Stimulated activated CD8-positive, alpha-beta memory T cell treated with anti-CD3 and anti-CD28 coated beads, Interleukin-4, amount 100 ng/mL, for 1 hour (primary cell): ENCODE measurements around the gene FAM167B.

Experiments
- DNase-seq, 2 donors: peaks; one replicate each; pipeline ENCODE4 v3.0.0-alpha.2; 2020; ENCODE audit warnings: low read depth in 2 of 2, low spot score in 1 of 2

The FAM167B gene

GRCh38 chr1:32223683-32224082 lies 23.3 kb upstream of the FAM167B start:
- no peak for DNase-seq

- DNase-seq = no peak
Measured at GRCh38 chr1:32224285-32224684, 22.7 kb upstream of the FAM167B start.

GRCh38 chr1:32228771-32229170 lies 18.3 kb upstream of the FAM167B start:
- DNase-seq = no peak

- DNase-seq = no peak
Measured at GRCh38 chr1:32231843-32232432, 15.1 kb upstream of the FAM167B start.

DNA sequence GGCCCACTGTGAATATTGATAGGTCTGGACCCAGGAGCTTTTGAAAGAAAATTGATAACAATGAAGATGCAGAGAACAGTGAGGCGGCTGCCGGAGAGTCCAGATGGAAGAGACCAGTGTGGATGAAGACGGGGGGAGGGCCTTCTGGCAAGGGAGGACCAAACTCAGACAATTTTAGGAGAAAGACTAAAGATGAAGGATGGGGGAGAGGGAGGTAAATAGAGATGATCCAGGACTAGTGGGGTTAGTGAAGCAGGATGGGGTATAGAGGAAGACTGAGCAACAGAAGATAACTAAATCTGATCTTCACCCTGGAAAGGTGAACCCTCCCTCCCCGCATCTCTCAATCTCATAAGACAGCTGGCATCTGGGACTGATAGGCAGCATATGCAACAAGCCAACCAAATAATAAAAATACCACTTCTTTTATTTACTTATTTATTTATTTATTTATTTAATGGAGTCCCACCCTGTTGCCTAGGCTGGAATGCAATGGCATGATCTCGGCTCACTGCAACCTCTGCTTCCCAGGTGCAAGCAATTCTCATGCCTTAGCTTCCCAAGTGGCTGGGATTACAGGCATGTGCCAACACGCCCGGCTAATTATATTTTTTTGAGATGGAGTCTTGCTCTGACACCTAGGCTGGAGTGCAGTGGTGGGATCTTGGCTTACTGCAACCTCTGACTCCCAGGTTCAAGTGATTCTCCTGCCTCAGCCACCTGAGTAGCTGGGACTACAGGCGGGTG lies 14.3 kb upstream of the FAM167B start:
- no peak for DNase-seq

DNA sequence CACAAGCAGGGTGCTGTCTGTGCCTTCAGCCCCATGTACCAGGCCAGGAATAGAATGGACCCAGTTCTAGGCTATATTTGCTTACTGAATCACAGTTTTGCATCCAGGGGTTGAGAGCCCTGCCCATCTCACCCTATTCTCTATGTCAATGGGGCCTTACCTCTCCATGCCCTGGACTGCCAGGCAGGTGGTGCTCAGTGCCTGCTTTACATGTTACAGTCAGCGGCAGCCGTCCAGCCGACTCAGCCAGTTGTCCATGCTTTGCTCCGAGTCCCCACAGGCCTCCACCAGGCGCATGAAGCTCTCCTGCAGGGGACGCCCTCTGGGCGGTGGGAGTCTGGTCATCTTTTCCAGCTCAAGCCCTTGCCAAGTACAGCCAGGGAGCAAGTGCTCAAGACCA lies 12.2 kb upstream of the FAM167B start:
- no peak for DNase-seq

GRCh38 chr1:32239337-32239736 lies 7.7 kb upstream of the FAM167B start:
- DNase-seq = no peak

DNA sequence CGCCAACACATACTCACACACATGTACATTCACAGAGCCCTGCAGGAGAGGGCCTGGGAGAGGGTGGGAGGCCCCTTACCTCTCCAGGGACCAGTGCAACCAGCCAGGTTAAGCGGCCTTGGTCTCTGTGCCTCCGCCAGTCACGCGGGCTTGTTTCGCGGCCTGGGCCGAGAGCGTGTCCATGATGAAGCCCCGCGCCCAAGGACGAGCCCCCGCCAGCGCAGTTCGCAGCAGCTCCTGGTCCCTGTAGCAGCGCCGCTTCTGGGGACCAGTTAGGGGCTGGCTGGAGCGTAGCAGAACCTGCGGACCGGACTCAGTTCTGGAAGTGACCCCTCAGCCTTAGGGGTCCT lies 7.3 kb upstream of the FAM167B start:
- DNase-seq = no peak

GRCh38 chr1:32240140-32240951 lies 6.7 kb upstream of the FAM167B start:
- peak in 1 of 2 donors; percentile 39 for DNase-seq

- DNase-seq = no peak
Measured at GRCh38 chr1:32241001-32241763, 5.8 kb upstream of the FAM167B start.

DNA sequence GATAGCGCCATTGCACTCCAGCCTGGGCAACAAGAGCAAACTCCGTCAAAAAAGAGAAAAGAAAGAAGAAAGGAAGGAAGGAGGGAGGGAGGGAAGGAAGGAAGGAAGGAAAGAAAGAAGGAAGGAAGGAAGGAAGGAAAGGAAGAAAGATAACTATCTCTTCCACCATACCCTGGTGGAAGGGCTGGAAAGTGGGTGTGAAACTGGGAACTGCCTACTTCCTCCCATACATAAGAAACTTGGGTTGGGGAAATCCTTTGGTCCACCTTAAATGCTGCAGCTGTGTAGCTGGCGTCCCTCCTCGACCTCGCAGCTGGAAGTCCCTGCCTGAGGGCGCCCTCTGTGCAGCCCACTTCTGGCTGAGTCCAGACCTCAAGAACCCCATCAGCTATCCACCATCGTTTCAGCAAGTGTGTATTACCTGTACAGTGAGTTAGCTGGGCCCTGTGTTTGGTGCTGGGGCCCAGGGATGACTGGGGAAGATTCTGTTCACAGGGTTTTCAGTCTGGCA lies 4.6 kb upstream of the FAM167B start:
- DNase-seq = no peak

- no peak for DNase-seq
Measured at GRCh38 chr1:32247452-32247851, 430 bp downstream of the FAM167B start.

DNA sequence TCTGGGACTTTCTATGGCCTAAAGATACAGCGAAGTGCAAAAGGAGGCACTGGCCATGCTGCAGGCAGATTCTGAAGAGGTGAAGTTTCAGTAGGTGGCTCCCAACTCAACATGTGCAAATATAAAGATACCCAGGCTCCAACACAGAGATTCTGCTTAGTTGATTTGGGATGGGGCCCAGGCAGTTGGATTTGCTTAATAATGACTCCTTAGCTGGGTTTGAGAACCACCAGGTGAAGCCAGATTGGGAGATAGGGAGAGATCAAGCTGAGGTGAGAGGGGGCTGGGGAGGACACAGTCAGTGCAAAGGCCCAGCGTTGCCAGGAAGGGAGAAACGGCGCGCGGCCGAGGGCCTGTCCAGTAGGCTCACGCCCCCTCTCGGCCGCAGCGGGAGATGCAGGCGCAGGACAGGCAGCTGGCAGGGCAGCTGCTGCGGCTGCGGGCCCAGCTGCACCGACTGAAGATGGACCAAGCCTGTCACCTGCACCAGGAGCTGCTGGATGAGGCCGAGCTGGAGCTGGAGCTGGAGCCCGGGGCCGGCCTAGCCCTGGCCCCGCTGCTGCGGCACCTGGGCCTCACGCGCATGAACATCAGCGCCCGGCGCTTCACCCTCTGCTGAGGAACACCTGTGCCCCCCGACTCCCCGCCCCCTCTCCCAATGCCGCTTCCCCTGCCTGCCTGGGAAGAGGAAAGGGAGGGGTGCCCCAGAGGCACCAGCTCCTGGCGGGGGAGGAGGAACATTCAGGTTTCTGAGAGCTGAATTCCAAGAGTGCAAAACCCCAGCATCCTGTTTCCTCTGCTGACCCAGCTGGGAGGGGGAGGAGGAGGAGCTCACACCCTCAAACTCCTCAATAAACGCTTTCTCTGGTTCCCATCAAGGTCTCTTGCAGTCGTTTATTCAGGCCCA lies 1.2 kb downstream of the FAM167B start:
- DNase-seq = peak in 1 of 2 donors; percentile 58

- peak in 1 of 2 donors; percentile 67 for DNase-seq
Measured at GRCh38 chr1:32249831-32250525, 3.0 kb downstream of the FAM167B start.

DNA sequence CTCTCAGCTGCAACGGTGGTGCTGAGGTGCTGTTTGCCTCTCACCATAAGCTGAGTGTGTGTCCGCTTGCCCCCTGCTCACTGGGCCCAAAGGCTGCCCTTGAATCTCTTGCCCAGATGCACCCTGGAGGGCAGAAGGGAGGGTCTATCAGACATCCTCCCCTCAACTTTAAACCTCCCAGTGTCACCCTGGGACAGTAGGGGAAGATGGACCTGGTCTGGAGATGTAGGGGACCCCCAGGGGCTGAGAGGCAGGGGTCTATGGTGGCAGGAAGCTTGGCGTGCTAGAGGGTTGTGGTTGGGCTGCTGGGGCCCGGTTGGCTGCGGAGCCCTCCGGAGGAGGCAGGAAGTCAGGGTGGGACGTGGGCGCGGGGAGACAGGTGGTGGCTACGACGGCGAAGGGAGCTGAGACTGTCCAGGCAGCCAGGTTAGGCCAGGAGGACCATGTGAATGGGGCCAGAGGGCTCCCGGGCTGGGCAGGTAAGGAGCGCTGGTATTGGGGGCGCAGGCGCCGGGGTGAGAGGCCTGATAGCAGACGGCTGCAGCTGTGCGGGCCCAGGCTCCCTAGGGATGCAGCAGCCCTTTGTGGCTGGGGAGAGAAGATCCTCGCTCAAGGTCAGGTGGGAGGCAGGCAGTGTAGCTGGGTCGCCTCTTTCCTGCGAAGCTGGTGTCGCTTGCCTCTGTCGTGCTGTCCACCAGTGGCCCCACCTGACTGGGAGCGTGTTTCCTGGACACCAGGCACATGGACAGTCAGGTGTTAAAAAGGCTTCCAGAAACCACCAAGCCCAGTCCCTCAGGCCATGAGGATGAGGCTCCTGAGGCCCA lies 4.1 kb downstream of the FAM167B start, which contains the start of gene LCK:
Gene LCK, plus strand, starts transcription at position 373 of the 824 bp plus-strand sequence. CDS start 23,065 bp downstream, outside the sequence.
- DNase-seq = no peak

DNA sequence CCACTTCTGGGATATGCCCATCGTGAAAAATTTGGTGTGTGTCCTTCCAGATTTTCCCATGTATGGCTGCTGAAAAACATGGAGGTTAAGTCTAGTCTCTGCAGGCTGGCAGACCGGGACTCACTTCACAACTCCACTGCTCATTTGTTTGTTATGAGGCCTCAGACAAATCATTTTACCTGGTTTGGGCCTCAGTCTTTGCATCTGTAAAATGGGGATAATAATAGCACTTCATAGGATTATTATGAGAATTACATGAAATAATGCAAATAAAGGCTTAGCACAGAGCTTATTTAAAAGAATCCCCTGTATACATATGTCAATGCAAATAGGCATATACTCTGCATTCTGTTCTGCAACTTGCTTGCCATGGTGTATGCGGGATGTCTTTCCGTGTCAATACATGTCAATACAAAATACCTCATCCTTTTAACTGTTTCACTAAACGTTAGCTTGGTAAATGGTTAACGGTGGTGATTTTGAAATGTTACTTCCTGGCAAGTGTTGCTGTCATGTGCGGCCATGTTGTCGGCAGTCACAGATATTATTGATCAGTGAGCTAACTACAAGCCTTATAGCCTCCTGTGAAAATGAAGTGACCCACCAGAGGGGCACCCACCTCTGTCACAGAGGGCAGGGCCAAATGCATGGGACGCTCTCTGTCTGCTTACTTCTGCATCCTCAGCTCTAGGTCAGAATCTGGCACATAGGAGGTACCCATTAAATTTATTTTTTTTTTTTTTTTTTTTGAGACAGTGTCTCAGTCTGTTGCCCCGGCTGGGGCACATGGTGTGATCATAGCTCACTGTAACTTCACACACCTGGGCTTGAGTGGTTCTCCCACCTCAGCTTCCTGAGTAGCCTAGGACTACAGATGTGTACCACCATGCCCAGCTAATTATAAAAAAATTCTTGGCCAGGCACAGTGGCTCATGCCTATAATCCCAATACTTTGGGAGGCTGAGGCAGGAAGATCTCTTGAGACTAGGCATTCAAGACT lies 8.3 kb downstream of the FAM167B start:
- DNase-seq = no peak

GRCh38 chr1:32256473-32257226 lies 9.6 kb downstream of the FAM167B start:
- DNase-seq = no peak
